ENCODE measurements around the gene MLXIPL.

DNA sequence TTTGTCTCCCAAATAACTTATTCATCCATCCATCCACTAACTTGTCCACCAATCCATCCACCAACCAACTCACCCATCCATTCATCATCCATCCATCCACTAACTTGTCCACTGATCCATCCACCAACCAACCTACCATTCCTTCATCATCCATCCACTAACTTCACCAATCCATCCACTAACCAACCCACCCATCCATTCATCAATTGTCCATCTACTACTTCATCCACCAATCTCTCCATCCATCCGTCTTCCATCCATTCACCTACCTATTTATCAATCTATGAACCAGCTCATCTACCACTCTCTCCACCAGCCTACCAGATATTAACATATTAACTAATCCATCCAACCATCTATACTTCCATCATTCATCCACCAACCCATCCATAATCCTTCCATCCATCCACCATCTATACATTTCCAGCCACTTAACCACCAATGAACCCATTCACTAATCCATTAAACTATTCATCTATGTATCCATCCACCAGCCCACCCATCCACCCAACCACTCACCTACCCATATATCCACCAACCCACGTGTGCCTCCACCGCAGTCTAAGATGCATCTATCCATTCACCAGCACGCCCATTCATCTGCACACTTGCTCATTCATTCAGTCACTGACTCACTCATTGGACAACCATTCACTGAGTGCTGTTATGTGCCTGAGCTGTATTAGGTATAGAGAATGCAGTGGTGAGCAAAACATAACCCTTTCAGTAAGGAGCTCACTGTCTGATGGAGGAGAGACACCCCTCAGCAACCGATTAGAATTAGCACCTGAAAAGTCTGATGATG, 26.1 kb downstream of the MLXIPL start:
- TF ChIP-seq, protein P1, sequence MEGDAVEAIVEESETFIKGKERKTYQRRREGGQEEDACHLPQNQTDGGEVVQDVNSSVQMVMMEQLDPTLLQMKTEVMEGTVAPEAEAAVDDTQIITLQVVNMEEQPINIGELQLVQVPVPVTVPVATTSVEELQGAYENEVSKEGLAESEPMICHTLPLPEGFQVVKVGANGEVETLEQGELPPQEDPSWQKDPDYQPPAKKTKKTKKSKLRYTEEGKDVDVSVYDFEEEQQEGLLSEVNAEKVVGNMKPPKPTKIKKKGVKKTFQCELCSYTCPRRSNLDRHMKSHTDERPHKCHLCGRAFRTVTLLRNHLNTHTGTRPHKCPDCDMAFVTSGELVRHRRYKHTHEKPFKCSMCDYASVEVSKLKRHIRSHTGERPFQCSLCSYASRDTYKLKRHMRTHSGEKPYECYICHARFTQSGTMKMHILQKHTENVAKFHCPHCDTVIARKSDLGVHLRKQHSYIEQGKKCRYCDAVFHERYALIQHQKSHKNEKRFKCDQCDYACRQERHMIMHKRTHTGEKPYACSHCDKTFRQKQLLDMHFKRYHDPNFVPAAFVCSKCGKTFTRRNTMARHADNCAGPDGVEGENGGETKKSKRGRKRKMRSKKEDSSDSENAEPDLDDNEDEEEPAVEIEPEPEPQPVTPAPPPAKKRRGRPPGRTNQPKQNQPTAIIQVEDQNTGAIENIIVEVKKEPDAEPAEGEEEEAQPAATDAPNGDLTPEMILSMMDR (conservative IDR thresholded peaks at IDR 0.05; ENCODE audit: low read depth, low read length): no peak
- no peak for TF ChIP-seq EZH2 (IDR thresholded peaks at IDR 0.05; ENCODE audit: borderline replicate concordance, low read depth, low read length, poor library complexity, severe bottlenecking)
